ENCODE results near the gene WSCD2. TPM values are rescaled to one million over a fixed set of nuclear protein-coding genes. Genes with fewer than 3 reads are reported as not detected.

Gene WSCD2
- total RNA-seq, 2 donors from 2014 or later: 0.31 TPM; not detected in 1

GRCh38 chr12:108235985-108236263 is 106.8 kb downstream of the WSCD2 start:
- no peaks in the 10 kb centered on the region for H3K36me3 ChIP-seq
- TF ChIP-seq, protein P1, sequence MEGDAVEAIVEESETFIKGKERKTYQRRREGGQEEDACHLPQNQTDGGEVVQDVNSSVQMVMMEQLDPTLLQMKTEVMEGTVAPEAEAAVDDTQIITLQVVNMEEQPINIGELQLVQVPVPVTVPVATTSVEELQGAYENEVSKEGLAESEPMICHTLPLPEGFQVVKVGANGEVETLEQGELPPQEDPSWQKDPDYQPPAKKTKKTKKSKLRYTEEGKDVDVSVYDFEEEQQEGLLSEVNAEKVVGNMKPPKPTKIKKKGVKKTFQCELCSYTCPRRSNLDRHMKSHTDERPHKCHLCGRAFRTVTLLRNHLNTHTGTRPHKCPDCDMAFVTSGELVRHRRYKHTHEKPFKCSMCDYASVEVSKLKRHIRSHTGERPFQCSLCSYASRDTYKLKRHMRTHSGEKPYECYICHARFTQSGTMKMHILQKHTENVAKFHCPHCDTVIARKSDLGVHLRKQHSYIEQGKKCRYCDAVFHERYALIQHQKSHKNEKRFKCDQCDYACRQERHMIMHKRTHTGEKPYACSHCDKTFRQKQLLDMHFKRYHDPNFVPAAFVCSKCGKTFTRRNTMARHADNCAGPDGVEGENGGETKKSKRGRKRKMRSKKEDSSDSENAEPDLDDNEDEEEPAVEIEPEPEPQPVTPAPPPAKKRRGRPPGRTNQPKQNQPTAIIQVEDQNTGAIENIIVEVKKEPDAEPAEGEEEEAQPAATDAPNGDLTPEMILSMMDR (IDR thresholded peaks at IDR 0.05): no peak

DNA sequence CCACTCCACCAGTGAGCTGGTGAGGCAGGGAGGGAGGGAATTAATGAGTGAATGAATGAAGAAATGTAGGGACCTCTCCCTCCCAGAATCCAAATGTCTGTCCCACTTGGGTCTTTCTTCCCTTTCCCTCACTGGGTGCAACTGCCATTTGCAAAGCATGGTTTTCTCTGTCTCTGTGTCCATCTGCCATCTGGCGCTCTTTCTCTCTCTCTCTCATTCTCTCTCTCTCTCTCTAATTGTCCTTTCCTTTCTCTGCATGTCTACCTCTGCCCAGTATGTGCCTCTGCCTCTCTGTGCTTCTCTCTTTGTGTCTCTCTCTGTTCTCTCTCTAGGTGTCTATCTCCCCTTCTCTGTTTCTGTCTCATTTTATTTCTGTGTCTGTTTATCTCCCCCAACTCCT is 107.3 kb downstream of the WSCD2 start:
- no peaks in the 10 kb centered on the region for H3K36me3 ChIP-seq
- H3K9me3 ChIP-seq: peaks cover 0 to 6% of the 10 kb centered on the region in 2 donors
- no peaks in the 10 kb centered on the region for H3K4me1 ChIP-seq
- no peaks in the 10 kb centered on the region for H3K27me3 ChIP-seq
- H3K4me3 ChIP-seq: no peak overlapping the region
- H3K27ac ChIP-seq: no peak overlapping the region
- no peak for DNase-seq (ENCODE audit: low spot score)
- TF ChIP-seq, protein P1 (IDR thresholded peaks at IDR 0.05): no peak

More at GRCh38 chr12:108235985-108236263, 106.8 kb downstream of the WSCD2 start:
- H3K27ac ChIP-seq: no peak overlapping the region
- no peak overlapping the region for H3K4me3 ChIP-seq
- no peak for DNase-seq (ENCODE audit: low spot score)
- peaks cover 0 to 6% of the 10 kb centered on the region in 2 donors for H3K9me3 ChIP-seq
- H3K4me1 ChIP-seq: no peaks in the 10 kb centered on the region
- no peaks in the 10 kb centered on the region for H3K27me3 ChIP-seq

DNA sequence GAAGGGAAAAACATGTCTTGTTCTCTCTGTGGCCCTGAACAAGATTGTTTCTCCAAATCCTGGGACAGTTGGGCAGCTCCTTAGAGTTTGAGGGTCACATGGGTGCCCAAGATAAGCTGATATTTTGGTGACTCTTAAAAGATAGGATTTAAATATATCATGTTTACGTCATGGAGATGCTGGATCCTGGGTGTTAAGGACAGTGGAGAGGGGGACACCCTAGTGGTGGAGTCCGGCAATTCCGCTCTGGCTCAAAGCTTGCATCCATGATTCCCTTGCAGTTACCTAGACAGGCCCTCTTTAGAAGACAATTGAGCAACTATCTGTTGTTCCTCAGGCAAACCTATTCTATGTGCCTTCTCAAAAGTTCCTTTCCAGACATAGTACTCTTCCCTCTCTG is 108.2 kb downstream of the WSCD2 start:
- no peaks in the 10 kb centered on the region for H3K27me3 ChIP-seq
- TF ChIP-seq, protein P1 (IDR thresholded peaks at IDR 0.05): no peak
- no peak overlapping the region for H3K4me3 ChIP-seq
- H3K27ac ChIP-seq: no peak overlapping the region
- no peaks in the 10 kb centered on the region for H3K36me3 ChIP-seq
- no peak for DNase-seq (ENCODE audit: low spot score)
- H3K4me1 ChIP-seq: no peaks in the 10 kb centered on the region
- H3K9me3 ChIP-seq: peaks cover 0 to 6% of the 10 kb centered on the region in 2 donors

DNA sequence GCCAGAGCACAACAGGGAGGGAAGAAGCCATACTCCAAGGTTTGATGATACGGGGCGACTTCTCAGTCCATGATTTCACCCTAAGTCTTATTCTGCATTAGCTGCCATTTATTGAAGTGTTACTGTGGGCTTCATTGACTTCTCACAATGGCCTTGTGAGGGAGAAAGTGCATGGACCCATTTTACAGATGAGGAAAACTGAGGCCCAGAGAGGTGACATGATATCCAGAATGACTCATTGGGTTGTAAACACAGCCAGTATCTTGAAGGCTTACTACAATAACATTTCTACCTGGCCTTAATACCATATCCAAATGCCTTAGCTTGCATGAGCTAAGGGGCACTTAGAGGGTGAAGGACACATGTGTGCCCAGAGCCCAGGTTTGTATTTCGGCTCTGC is 109.4 kb downstream of the WSCD2 start:
- Histone ChIP-seq H3K9me3 (peaks cover 0 to 6% of the 10 kb centered on the region in 2 donors), H3K4me1 (no peaks in the 10 kb centered on the region), H3K27ac (no peak overlapping the region), H3K36me3 (no peaks in the 10 kb centered on the region), H3K27me3 (no peaks in the 10 kb centered on the region), H3K4me3 (no peak overlapping the region)
- TF ChIP-seq, protein P1 (IDR thresholded peaks at IDR 0.05): no peak
- no peak for DNase-seq (ENCODE audit: low spot score)

GRCh38 chr12:108239378-108239777 is 110.3 kb downstream of the WSCD2 start:
- TF ChIP-seq, protein P1 (IDR thresholded peaks at IDR 0.05): no peak
- H3K27me3 ChIP-seq: no peaks in the 10 kb centered on the region
- H3K9me3 ChIP-seq: peaks cover 0 to 6% of the 10 kb centered on the region in 2 donors
- no peak overlapping the region for H3K4me3 ChIP-seq
- no peak for DNase-seq (ENCODE audit: low spot score)
- no peaks in the 10 kb centered on the region for H3K4me1 ChIP-seq
- no peak overlapping the region for H3K27ac ChIP-seq
- no peaks in the 10 kb centered on the region for H3K36me3 ChIP-seq

- H3K4me1 ChIP-seq: no peaks in the 10 kb centered on the region
Measured at GRCh38 chr12:108240027-108240785, 111.1 kb downstream of the WSCD2 start.

More at GRCh38 chr12:108240027-108240785, 111.1 kb downstream of the WSCD2 start:
- H3K9me3 ChIP-seq: peaks cover 0 to 6% of the 10 kb centered on the region in 2 donors
- TF ChIP-seq, protein P1 (IDR thresholded peaks at IDR 0.05): no peak
- DNase-seq (ENCODE audit: low spot score): no peak
- no peaks in the 10 kb centered on the region for H3K27me3 ChIP-seq
- no peak overlapping the region for H3K4me3 ChIP-seq
- H3K27ac ChIP-seq: no peak overlapping the region
- no peaks in the 10 kb centered on the region for H3K36me3 ChIP-seq

All from right atrium auricular region (tissue), 2 donors.